Activated effector memory CD4-positive, alpha-beta T cell treated with Interleukin-2 at 50 U/mL for 16 hours (primary cell): Measurements from ENCODE around the gene SPAG4.
A peak's percentile ranks its signal among the peaks of the same experiment; 100 is the strongest.

ENCODE experiments used
- DNase-seq: peaks from one replicate; pipeline ENCODE4 v3.0.0-alpha.2; 2020

Gene SPAG4

DNA sequence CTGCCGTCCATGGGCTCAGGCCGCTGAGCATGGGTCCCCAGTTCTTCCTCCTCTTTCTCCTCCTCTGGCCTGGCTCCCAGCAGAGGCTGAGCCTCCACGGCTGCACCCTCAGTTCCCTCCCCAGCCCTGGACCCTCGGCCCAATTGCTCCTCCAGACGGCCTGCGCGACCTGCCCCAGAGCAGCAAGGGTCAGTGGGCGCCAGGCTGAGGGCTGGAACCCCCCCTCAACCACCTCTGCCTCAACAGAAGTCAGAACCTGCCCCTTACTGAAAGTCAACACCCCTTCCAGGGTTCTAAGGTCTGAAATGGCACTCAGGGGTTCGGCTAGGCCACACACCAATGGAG is 15.9 kb upstream of the SPAG4 start:
- no peak for DNase-seq

DNA sequence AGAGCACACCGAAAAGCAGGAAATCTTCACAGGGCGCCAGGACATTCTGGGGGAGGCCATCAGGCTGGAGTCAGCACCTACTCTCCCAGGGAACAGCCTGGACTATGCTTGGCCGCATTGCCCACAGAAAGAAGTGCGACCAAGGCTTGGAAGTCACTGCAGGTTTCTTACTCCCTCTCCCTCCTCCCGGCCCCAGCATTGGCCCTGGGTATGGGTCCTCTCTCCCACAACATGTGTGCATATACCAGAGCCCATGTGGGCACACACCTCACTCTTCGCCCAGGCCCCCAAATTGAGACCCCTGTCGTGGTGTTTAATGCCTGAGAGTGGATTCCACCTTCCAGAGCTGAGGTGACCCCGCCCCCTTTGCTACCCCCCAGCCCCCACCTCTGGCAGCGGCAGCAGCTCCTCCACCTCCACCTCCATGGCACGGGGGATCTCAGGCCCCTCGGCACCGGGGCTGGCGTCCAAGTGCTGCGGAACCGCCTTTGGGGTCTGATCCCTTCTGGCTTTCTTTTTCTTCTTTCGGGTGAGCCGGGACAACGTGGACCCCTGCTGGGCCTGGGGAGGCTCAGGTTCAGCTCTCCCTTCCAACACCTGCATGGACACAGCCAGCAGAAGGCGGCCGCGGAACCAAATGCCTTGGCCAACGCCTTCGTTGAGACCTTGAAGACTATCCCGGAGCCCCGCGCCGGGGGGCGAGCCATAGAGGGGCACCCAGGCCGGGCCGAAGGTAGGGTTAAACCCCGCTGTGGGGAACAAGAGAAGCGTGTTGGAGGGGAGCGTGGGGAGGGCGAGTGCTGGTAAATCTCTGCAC is 15.2 kb upstream of the SPAG4 start:
- no peak for DNase-seq

DNA sequence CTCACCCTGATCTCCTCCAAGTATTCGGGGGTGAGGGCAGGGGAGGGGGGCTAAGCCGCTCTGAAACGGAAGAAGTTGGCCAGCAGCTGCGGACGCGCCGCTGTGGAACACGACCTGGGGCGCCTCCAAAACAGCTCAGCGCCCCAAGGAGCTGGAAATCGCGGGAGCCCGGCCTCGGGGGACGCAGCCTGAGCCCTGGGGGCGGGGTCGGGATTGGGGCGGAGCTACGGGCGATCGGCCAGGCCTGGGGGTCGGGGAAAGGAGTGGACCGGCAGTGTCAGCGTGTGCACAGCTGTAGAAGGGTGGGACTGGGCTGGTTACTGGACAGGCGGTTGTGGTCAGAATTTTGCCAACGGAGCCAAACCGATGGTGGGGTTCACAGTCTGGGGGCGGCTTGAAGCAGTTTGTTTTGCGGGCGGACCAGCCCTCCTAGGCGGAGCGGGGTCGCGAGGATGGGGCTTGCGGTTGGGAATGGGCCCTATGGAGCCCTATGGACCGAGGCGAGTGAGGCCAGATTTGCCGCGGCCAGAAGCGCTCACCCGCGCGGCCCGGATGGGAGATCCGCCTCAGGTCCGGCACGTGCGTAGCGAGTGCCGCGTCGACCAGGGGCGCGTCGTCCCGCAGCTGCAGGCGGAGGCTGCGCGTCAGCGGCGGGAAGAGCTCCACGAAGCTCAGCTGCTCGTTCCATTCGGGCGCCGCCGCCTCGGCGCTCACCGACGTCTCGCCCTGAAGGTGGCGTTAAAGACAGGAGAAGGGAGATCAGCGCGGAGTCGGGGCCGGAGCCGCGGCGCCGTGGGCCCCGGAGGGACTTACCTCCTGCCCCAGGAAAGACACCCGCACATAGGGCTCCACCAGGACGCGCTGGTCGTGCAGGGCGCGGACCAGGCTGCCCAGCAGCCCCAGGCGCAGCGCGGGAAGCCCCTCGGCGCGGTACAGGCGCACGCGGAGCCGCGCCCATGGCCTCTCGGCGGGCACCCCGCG is 14.3 kb upstream of the SPAG4 start:
- DNase-seq = peak; percentile 72

DNA sequence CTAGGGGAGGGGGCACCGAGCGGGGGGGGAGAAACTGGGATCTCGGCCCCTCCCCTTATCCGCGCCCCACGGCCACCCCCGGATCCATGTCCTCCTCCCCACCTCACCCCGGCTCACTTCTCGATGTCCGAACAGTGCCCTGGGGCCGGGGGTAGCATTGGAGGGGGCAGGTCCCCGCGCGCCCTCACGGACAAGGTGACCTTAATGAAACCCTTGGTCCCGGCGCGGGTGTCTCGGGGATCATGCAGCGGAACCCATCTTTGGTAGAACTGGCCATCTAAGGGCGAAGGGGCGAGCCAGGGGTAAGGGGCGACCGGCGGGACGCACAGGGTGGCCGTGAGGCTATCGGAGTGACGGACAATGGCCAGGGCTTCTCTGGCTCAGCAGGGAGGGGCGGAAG is 13.6 kb upstream of the SPAG4 start:
- no peak for DNase-seq

DNA sequence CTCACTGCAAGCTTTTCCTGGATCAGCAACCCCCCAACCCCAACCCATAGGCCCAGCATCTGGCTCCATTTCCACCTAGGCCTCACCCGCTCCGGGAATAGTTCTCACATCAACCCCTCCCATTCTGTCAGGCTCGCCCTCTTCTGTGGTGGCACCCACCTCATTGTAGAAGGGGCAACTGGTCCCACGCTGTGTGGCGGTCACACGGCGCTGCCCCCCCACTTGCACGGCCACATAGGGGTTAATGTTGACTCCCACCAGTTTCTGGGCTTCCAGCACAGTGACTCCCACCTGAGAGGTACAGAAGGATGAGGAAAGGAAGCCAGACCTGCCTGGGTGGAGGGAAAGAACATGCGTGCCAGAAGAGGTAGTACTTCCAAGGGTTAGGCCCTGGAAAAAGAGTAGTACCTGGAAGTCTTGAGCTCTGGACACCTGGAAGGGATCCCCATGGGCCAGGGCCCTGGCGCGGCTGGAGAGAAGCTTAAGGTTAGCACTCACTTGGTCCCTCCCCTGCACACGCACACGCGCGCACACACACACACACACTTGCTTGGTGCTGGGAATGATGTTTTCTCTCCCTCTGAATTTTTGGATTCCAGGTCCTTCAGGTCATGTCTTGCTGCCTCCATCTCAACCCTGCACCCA is 12.7 kb upstream of the SPAG4 start:
- DNase-seq = no peak

DNA sequence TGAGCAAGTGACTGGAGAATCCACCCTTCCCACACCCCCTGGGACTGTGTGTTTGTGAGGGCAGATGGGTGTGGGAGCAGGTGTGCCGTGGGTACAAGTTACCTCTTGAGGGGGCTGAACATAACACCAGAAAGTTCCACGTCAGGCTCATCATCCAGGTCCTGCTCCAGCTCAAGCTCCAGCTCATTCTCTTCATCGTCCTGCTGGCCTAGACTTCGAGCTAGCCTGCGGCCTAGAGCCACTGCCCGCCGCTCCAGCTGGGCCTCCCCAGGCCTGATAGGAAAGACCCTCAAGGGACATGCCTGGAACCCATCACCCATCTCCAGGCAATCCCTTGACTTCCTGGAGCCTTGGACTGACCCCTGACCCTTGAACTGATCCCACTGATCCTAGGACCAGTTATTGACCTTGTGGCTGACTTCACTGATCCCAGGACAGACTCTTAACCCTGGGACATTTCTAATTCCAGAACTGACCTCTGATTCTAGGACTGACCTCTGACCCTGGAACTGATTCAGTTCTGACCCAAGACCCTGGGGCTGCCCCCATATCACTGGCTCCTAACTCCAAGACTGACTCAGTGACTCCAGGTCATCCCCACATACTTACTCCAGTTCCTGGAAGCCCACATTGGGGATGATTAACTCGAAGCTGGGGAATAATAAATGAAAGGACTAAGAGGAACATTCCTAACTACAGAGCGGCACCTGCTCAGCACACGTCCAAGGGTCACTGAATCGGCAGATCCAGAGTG is 11.8 kb upstream of the SPAG4 start:
- DNase-seq = no peak

DNA sequence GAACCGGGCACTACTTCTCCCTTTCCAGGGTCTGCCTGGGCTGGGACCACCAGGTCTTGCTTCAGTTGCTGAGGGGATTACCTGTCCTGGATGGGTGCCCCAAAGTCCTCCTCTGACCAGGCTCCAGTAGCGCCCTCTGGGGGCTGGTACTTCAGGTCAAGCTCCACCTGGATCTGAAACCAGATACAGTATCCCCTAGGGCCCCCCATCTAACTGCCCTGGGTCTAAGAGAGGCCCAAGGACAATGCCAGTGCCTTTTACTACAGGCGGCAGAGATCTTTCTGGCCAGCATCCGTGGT is 11.2 kb upstream of the SPAG4 start:
- no peak for DNase-seq

DNA sequence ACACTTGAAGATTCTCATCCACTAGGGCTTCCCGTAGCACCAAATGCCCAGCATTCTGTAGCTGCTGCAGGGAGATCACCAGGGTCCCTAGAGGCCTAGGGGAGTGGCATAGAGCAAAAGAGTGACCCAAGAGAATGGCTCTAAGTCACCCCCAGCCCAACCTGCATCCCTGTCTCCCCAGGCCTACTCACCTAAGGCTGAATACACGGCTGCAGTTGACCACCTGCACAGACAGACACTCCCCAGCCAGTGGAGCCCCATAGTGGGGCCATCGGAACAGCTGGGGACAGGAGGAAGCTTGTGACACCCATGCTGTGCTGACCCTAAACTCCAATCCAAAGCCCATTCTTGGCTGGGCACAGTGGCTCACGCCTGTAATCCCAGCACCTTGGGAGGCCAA is 9.5 kb upstream of the SPAG4 start:
- no peak for DNase-seq

DNA sequence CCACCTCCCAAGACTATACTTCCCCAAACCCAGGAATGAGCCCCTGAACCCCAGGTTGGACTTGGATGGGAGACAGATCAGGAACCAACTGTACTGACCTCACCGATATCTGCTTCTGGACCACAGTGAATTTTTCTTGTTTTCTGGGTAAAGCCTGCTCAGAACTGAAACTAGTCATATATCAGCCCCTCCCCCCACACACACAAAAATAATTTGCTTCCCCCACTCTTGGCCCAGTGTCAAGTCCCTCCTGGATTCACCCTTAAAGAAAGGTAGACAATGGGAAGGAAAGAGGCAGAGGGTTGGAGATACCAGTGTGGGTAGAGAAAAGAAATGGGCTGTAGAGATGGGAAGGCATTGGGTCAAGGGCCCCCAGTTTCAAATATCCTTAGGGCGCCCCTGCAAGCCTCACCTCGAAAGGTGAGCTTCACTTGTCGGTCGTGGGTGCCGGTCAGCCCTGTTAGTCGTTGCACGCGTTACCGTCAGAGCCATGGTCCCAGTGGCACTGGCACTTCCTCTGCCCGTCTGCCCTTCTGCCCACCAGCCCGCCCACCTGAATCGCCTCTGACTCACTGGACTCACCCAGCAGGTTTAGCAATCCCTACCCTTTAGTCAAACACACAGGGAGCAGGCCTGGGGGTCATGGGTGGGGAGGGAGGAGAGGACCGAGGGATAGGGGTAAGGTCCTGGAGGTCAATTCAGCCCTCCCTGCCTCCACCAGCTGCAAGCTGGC is 8.5 kb upstream of the SPAG4 start:
- no peak for DNase-seq

DNA sequence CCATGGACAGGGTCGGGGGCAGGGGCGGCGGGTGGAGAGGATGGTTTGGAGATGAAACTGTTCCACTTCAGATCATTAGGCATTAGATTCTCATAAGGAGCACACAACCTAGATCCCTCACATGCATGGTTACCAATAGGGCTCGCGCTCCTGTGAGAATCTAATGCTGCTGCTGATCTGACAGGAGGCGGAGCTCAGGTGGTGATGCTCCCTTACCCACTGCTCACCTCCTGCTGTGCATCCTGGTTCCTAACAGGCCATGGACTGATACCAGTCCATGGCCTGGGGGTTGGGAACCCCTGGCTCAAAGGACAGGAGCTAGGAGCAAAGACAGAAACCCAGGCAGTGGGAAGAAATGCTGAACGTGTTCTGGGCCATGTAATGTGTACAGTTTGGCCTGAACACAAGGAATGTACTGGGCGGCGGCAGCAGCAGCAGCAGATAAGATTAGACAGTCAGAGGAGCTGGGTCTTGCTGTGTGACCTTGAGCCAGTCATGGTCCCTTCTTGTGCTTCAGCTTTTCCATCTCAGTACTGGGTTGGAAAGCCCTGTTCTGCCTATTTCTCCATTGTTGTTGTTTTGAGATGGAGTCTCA is 4.7 kb upstream of the SPAG4 start:
- DNase-seq = no peak

DNA sequence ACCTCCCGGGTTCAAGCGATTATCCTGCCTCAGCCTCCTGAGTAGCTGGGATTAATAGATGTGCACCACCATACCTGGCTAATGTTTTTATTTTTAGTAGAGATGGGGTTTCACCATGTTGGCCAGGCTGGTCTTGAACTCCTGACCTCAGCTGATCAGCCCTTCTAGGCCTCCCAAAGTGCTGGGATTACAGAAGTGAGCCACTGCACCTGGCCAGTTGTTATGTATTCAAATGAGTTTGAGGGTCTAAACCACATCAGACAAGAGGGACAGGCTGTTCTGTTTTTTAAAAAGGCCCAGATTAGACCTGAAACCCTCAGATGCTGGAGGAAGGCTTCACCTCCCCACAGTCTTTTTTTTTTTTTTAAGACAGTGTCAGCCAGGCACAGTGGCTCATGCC is 4.1 kb upstream of the SPAG4 start:
- DNase-seq = no peak

DNA sequence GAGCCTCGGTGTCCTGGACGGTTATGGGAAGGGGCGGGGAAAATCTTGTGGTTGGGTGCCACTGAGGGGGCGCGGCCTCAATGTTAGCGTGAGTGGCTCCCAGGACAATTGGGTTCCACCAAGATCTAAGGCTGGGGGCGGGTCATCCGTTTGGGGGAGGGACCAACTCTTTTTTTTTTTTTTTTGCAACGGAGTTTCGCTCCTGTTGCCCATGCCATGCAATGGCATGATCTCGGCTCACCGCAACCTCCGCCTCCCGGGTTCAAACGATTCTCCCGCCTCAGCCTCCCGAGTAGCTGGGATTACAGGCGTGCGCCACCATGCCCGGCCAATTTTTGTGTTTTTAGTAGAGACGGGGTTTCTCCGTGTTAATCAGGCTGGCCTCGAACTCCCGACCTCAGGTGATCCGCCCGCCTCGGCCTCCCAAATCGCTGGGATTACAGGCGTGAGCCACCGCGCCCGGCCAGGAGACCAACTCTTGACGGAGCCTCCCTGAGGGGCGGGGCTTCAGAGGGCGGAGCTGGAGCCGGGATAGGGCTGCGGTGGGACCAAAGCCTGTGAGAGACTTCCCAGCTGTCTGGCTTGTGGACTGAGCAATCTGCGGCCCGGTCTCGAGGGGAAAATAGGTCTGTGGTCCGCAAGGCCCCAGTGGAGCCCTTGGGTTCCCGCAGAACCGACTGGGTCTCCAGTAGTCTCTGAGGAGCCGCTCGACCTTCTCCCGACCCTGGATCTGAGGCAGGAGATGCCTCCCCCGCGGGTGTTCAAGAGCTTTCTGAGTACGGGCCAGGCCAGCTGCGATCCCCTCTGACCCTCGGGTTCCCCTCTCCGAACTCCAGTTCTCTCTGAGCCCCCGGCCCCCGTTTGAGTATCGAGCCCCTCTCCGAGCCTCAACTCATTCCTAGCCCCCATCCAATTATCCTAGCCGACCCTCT is 1.1 kb downstream of the SPAG4 start:
- no peak for DNase-seq

DNA sequence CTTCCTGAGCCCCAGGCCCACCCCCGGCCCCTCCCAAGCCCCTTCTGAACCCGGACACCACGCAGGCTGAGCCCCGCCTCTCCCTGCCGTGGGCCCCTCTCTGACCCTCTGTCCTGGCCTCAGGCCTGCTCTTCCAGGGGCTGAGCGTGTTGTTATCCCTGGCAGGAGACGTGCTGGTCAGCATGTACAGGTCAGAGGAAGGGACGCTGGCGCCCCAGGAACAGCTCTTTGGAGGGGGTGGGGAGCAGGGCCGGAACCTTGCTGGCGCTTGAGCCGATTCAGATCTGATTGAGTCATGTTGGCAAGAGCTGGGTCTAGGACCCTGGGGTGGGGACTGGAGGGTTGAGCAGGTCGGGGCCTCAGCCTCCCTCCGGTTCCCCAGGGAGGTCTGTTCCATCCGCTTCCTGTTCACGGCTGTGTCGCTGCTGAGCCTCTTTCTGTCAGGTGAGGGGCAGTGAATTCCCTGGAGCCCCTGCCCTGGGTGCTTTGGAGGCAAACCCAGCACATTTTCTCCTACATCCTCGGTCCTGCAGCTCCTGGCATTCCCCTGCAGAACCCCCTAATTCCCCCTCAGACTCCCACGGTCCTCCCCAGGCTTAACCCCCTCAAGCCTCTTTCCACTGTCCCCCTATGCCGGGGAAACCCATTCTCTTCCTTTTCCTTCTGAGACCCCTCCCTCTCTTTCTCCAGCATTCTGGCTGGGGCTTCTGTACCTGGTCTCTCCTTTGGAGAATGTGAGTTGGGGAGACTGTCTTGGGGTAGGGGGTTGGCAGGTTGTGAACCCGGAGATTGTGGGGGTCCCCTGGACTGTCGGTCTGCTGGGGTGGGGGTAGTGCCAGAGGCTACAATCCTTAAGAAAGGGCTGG is 2.0 kb downstream of the SPAG4 start:
- peak; percentile 10 for DNase-seq

DNA sequence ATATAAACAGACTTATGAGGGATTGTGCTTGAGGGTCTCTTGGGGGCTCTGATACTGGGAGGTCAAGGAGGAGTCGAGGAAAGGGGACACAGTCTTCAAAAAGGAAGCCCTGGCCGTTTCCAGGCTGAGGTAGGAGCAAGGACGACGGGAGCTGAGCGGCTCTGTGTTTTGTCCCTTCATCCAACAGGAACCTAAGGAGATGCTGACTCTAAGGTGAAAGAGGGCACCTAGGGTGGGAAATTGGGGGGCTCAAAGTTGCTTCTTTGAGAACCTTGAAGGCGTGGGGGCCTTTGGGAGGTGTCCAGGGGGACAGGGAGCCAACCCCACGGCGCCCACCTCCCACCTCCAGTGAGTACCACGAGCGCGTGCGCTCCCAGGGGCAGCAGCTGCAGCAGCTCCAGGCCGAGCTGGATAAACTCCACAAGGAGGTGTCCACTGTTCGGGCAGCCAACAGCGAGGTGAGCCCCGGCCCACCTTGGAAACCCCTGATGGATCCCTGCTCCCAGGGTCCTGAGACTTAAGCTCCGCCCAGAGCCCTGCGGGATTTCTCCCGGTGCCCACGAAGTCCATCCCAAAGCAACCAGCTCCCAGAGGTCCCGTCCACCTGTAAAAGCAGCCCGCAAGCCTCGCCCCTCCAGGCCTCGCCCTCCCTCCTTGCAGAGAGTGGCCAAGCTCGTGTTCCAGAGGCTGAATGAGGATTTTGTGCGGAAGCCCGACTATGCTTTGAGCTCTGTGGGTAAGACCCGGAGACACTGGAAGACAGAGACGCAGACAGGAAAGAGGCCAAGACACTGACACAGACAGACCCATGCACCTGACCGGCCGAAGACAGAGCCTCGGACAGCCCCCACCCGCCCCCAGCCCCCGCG is 2.9 kb downstream of the SPAG4 start:
- peak; percentile 14 for DNase-seq

DNA sequence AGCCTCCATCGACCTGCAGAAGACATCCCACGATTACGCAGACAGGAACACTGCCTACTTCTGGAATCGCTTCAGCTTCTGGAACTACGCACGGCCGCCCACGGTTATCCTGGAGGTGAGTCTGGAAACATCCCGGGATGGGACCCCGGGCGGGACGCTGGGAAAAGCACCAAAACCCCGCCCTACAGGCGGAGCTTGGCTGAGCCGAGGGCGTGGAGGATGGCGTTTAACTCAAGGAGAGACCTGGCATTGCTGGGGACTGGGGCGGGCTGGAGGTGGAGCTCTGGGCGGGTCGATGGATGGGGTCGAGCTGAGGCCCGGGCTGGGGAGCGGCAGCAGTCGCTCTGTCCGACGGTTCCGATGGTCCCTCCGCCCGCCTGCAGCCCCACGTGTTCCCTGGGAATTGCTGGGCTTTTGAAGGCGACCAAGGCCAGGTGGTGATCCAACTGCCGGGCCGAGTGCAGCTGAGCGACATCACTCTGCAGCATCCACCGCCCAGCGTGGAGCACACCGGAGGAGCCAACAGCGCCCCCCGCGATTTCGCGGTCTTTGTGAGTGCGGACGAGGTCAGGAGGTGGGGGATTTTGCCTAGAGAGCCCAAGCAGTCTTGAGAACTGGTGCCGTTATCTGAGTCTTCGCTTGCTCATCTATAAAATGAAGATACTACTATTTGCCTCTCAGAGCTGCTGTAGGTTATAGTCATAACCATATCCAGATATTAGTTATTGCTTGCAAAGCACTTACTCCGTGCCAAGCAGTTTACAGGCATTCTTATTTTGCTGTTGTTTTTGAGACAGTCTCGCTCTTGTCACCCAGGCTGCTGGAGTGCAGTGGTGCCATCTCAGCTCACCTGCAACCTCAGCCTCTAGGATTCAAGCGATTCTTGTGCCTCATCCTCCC is 3.8 kb downstream of the SPAG4 start:
- DNase-seq = peak; percentile 67

DNA sequence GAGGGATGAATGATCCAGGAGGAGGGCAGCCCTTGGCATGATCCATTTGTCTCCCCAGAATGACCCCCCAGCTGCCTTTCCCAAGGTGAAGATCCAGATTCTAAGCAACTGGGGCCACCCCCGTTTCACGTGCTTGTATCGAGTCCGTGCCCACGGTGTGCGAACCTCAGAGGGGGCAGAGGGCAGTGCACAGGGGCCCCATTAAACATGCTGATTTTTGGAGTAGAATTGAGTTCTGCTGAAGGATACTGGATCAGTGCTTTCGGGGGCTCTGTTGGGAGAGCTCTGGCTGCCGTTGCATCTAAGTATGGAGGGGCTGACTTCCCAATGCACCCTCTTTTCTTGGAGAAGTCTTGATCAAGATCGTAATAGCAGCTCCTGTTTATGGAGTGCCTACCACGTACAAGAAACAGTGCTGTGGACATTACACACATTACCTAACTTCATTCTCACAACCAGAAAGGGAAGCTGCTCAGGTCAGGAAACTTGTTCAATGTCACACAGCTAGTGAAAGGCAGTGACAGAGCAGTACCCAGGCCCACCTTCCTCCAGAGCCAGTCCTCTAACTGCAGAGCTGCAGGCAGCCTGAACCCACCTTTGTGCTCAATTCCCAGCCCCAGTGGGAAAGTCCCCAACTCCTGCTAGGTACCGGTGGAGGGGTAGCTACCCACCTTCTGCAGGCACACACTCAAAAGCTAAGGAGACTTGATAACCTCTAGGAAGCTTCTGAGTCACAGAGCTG is 5.4 kb downstream of the SPAG4 start:
- no peak for DNase-seq

DNA sequence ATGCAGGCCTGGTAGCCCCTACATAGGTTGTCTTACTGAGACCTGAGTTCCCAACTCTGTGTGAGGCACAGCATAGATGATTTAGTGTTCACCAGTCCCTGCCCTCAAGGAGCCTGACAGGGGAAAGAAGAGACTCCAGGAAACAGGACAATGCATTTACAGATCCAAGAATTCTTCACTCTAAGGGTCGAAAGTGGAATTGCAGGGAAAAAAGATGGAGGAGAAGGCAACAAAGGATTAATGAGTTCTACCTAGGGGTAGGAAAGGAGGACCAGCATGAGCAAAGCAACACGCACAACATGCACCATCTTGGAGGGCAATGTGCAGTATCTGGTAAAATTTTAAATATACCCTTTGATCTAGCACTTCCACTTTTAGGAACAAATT is 5.9 kb downstream of the SPAG4 start:
- DNase-seq = no peak
